HG03439 (cell line): ENCODE results near the gene VARS2.
"Not testable (repeated sequence)": the region's sequence is repeated elsewhere in the genome, so short reads cannot be mapped to it uniquely, and the experiment has no call there.

Experiments
- ATAC-seq: cut with Tn5 transposase; IDR thresholded peaks from one replicate; pipeline ENCODE4 v1.9.1; 2021; ENCODE audit warnings: mild to moderate bottlenecking, moderate library complexity; ENCODE audit not compliant: unreplicated experiment

Gene VARS2

DNA sequence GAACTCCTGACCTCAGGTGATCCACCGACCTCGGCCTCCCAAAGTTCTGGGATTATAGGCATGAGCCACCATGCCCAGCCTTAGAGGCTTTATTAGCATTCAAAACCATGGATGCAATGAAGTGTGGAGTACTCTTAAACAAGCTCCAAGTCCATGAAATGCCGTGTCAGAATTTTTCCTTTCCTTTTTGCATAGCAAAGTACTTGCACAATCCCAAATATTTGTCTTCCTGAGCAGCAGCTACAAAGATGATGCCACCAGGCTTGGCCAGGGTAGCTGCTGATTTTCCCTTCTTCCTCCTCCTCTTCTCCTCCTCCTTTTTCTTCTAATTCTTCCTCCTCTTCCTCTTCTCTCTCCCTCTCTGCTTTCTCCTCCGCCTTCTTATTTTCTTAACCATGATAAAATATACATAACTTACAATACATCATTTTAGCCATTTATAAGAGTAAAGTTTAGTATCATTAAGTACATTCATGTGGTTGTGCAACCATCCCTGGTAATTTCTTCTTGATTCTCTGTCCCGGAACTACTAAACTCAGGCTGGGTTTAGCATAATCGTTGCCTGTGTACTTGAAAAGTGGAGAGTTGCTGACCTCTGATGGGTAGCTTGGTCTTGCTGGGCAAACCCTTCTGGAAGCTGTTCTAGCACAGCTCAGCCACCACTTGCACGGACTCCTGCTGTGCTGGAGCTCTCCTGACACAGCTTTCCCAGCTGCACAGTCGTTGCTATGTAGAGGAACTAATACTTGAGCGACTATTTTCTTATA is 47.1 kb downstream of the VARS2 start:
- no peak for ATAC-seq

DNA sequence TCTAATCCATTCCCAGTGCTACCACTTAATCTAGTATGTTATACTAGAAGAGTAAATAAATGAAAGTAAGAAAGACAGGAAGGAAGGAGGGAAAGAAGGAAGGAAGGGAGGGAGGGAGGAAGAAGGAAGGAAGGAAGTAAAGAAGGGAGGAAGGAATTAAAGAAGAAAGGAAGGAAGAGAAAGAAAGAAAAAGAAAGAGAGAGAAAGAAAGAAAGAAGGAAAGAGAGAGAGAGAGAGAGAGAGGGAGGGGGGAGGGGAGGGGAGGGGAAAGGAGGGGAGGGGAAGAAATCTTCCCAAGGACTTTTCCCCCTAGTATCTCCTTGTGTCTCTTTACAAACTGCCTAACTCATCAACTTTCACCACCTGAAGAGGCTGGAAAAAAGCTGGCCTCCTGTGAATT is 48.7 kb downstream of the VARS2 start:
- ATAC-seq: no peak

DNA sequence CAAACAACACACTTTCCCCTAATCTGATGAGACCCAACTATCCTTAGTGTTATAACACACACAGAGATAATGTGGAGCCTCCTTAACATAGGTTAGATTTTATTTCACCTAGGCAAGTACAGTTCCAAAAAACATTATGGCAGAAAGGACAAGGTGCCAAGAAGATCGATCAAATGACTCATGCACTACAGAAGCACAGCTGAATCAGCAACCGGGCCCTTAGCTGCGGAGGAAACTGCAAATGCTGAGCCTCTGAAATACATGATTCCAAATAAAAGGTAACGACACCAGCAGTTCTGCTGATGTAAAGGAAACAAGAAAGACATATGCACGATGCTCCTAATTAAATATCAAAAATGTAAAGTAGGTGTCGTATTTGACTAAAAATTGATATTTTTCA is 49.6 kb downstream of the VARS2 start:
- no peak for ATAC-seq

DNA sequence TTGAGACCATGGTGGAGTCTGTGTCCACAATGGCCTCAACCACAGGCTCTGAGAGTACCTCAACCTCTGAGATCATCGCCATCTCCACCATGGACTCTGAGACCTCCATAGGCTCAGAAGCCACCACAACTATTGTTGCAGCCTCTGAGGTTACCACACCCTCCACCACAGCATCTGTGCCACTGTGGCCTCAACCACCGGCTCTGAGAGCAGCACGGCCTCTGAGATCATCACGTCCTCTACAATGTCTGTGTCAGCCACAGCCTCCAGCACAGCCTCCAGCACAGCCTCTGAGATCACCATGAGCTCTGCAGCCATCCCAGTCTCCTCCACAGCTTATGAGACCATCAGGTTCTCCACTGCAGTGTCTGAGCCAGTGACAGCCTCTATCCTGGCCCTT is 50.0 kb downstream of the VARS2 start:
- ATAC-seq: no peak

DNA sequence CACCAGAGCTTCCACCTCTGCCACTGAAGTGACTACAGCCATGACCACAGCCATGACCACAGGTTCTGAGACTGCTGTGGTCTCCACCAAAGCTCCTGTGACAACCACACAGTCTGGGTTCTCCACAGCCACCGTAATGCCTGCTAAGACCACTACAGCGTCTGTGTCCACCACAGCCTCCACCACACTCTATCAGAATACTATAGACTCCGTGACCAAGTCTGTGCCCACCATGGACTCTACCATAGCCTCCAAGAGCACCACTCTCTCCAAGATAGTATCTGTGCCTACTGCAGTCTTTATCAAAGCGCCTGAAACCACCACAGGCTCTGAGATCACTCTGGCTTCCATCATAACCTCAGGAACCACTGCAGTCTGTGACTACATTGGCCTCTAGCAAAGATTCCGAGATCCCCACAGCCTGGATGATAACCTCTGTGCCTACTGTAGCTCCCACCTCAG is 51.1 kb downstream of the VARS2 start:
- no peak for ATAC-seq

DNA sequence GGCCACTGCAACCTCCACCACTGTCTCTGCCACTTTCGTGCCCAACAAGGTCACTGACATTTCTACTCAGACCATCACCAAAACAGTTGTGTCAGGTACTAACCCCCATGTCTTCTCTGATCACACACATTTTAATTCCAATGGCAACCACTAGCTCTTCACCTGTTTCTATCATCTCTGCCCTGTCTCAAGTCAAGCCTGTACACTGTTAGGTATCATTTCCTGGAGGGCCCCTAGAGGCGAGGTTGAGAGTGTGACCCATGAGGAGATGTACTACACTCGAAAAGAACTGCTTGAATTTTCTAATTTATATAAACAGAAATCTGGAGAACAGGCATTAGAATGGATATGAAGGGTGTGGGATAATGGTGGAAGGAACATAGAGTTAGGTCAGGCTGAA is 52.1 kb downstream of the VARS2 start:
- no peak for ATAC-seq

DNA sequence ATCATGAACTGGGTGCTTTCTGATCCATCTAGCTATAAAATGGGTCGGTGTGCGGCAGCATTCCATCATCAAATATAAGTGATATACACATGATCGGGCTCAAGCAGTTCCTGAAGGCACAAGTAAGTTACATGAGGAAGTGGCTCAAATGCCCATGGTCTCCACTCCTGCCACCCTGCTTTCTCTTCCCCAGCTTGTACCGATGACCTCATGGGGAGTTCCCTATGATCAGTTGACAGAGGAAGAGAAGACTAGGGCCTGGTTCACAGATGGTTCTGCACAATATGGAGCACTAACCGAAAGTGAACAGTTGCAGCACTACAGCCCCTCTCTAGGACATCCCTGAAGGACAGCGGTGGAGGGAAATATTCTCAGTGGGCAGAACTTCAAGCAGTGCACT is 55.1 kb downstream of the VARS2 start:
- ATAC-seq: not testable (repeated sequence)

DNA sequence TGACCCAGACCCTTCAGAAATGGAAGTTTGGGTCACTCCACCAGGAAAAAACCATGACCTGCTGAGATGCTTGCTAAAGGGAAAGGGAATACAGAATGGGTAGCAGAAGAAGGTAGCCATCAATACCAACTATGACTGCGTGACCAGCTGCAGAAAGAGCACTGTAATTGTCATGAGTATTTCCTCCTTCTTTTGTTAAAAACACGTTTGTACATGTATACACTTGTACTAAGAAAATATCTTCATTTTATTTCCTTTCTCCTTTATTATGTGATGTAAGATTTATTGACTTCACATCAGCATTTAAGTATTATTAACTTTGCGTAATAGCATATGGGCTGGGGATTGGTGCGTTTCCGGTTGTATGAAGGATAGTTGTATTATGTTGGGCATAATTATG is 56.9 kb downstream of the VARS2 start:
- ATAC-seq: no peak

DNA sequence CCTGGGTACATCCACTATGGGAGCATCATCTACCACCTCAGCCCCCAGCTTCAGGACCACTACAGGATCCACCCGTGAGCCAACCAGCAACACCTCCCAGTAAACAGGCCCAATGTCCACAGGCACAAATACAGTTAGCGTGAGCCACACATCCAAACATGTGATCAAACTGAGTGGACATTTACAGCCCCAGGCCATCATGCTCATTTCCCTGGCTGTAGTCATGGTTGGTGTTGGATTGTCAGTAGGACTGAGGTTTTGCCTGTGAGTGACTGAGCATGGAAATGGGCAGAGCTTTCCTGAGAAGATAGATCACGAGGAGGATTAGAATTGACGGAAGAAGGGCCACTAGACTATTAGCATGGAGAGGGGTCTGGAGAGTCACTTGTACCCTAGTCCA is 58.8 kb downstream of the VARS2 start:
- no peak for ATAC-seq

DNA sequence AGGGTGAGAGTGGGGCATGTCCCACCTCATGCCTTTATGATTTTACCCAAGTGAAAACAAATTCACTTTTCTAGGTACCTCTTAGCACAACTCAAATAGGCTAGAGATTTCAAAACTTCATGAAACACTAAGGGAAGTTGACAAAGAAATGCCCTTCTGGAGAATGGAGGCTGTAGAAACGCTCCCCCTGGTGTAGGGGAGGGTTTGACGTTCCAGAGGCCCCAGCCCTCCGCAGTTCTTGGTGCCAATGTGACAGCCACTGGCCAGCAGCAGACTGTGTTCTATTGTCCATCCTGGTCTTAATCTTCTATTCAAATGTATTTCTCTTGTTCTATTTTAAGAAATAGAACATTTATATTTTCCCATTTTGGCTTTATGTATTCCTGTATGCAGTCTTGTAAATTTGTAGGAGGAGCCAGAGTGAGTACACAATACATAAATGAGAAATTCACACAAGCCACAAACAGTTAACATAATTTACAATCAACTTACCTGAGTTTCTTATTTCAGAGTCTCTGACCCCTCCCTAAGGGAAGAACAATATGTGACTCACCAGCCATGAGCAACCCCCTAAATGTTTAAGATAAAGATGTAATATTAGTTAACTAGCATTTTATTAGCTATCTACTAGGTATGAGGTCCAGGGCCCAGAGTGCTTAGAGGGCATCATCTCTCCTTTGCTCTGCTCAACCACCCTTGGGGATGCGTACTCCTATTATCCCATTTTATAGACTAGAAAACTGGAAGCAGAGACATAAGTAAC is 60.6 kb downstream of the VARS2 start:
- ATAC-seq: no peak
